K562 (cell line): Measurements from ENCODE around the gene TEX14. TPM values are rescaled to one million over a fixed set of nuclear protein-coding genes. Genes with fewer than 3 reads are reported as not detected.

Source experiments
- AFF4 ChIP-seq: sonication (generic); formaldehyde crosslinking; IDR thresholded peaks from 2 replicates; pipeline ENCODE4 v1.8.0; 2023; ENCODE audit warnings: mild to moderate bottlenecking, missing genetic modification reagents
- CBX5 ChIP-seq: IDR thresholded peaks from 2 replicates; pipeline ENCODE4 v1.6.1; 2014; ENCODE audit warnings: low read depth, borderline replicate concordance
- ETS2 ChIP-seq: IDR thresholded peaks from 2 replicates; pipeline ENCODE4 v1.6.1; 2016; ENCODE audit warnings: borderline replicate concordance, missing genetic modification characterization, mild to moderate bottlenecking, moderate library complexity, missing compliant biosample characterization; ENCODE audit not compliant: poor library complexity, severe bottlenecking
- GABPB2 ChIP-seq: fragments of 250-450 bp; sonication (Bioruptor Pico); conservative IDR thresholded peaks from 2 replicates; pipeline ENCODE4 v1.5.1; 2021; ENCODE audit warnings: mild to moderate bottlenecking
- KAT7 ChIP-seq: sonication (generic); formaldehyde crosslinking; IDR thresholded peaks from 2 replicates; pipeline ENCODE4 v1.8.0; 2022; ENCODE audit warnings: missing genetic modification reagents, mild to moderate bottlenecking, borderline replicate concordance
- MEF2D ChIP-seq: conservative IDR thresholded peaks from 2 replicates; pipeline ENCODE4 v1.6.1; 2016; ENCODE audit warnings: low read depth, missing genetic modification characterization, missing compliant biosample characterization
- MLLT1 ChIP-seq, 2 experiments: fragments of 450-650 bp; IDR thresholded peaks; 2 replicates each; pipeline ENCODE4 v1.6.1; 2016
- NCOA2 ChIP-seq, 2 experiments: fragments of 450-650 bp; IDR thresholded peaks; 2 replicates each; pipeline ENCODE4 v1.6.1; 2018; ENCODE audit warnings: mild to moderate bottlenecking in 2 of 2, moderate library complexity in 1 of 2; ENCODE audit not compliant: partially characterized antibody in 2 of 2
- NEUROD1 ChIP-seq: fragments of 150-350 bp; IDR thresholded peaks from 2 replicates; pipeline ENCODE4 v1.6.1; 2014; ENCODE audit warnings: borderline replicate concordance, low read length, low read depth; ENCODE audit not compliant: partially characterized antibody
- NFATC3 ChIP-seq: fragments of 450-650 bp; IDR thresholded peaks from 2 replicates; pipeline ENCODE4 v1.6.1; 2017; ENCODE audit warnings: mild to moderate bottlenecking
- NR1H2 ChIP-seq: sonication (generic); formaldehyde crosslinking; IDR thresholded peaks from 2 replicates; pipeline ENCODE4 v1.4.0; 2020; ENCODE audit warnings: mild to moderate bottlenecking, missing genetic modification reagents
- PHF20 ChIP-seq: fragments of 450-650 bp; IDR thresholded peaks from 2 replicates; pipeline ENCODE4 v1.6.1; 2018; ENCODE audit not compliant: partially characterized antibody
- POLR2A ChIP-seq: fragments of 450-650 bp; conservative IDR thresholded peaks from 2 replicates; pipeline ENCODE4 v1.6.1; 2016
- PPARD ChIP-seq: fragments of 250-450 bp; sonication (Bioruptor Pico); IDR thresholded peaks from 2 replicates; pipeline ENCODE4 v1.8.0; 2022; ENCODE audit warnings: inconsistent platforms, mild to moderate bottlenecking, moderate library complexity
- PURB ChIP-seq: sonication (generic); formaldehyde crosslinking; IDR thresholded peaks from 2 replicates; pipeline ENCODE4 v1.9.0; 2021; ENCODE audit warnings: low read depth, mild to moderate bottlenecking, missing genetic modification reagents
- RHOXF2B ChIP-seq: fragments of 250-450 bp; sonication (Bioruptor Pico); conservative IDR thresholded peaks from 2 replicates; pipeline ENCODE4 v1.5.1; 2021
- SLC30A9 ChIP-seq: fragments of 250-450 bp; sonication (Bioruptor Pico); IDR thresholded peaks from 2 replicates; pipeline ENCODE4 v1.8.0; 2022; ENCODE audit warnings: mild to moderate bottlenecking, moderate library complexity
- TCFL5 ChIP-seq: fragments of 250-450 bp; sonication (Bioruptor Pico); conservative IDR thresholded peaks from 2 replicates; pipeline ENCODE4 v1.6.1; 2021; ENCODE audit warnings: mild to moderate bottlenecking, moderate library complexity, matching md5 sums
- ZNF121 ChIP-seq: sonication (generic); formaldehyde crosslinking; conservative IDR thresholded peaks from 2 replicates; pipeline ENCODE4 v1.8.0; 2022; ENCODE audit warnings: missing genetic modification reagents
- ZNF184 ChIP-seq: sonication (generic); formaldehyde crosslinking; IDR thresholded peaks from 2 replicates; pipeline ENCODE4 v1.5.0; 2020; ENCODE audit warnings: missing genetic modification reagents
- ZNF583 ChIP-seq: fragments of 250-450 bp; sonication (Bioruptor Pico); IDR thresholded peaks from 2 replicates; pipeline ENCODE4 v1.4.0; 2020
- ZNF584 ChIP-seq: fragments of 200-800 bp; sonication (Bioruptor generic); IDR thresholded peaks from 2 replicates; pipeline ENCODE4 v1.6.1; 2016; ENCODE audit warnings: low read depth, mild to moderate bottlenecking, missing genetic modification characterization, missing compliant biosample characterization
- ZNF696 ChIP-seq: fragments of 250-450 bp; sonication (Bioruptor Pico); conservative IDR thresholded peaks from 2 replicates; pipeline ENCODE4 v1.4.0; 2020; ENCODE audit warnings: mild to moderate bottlenecking, moderate library complexity
- ZNF77 ChIP-seq: fragments of 250-450 bp; sonication (Bioruptor Pico); IDR thresholded peaks from 2 replicates; pipeline ENCODE4 v1.5.0; 2020
- ZSCAN32 ChIP-seq: fragments of 450-650 bp; formaldehyde crosslinking; IDR thresholded peaks from 2 replicates; pipeline ENCODE4 v1.4.0; 2020; ENCODE audit warnings: mild to moderate bottlenecking, moderate library complexity
- polyA plus RNA-seq, 8 experiments: library from polyadenylated mRNA; depleted of rRNA in 4 of 8; stranded (reverse) in 5 of 8; unstranded in 3 of 8; fragments of >200 nt; fragmentation: Nextera tagmentation in 2 of 8; fragmentation: Illumina TruSeq in 1 of 8; extraction: Ambion mirVana in 2 of 8; extraction: Trizol in 1 of 8; gene quantifications; 2 replicates each; pipeline versions ENCODE4 v1.2.1 to v1.2.3, GENCODE V29; 2011 to 2014; ENCODE audit warnings: inconsistent platforms in 1 of 8, missing spikeins in 1 of 8
- total RNA-seq, 7 experiments: library from RNA; depleted of rRNA in 6 of 7; stranded (reverse); fragments of >200 nt in 6 of 7; fragmentation: Illumina TruSeq in 2 of 7; extraction: Trizol in 2 of 7; gene quantifications; 2 replicates each; pipeline versions ENCODE4 v1.2.1 to v1.2.3, GENCODE V29; 2011 to 2021; ENCODE audit warnings: low replicate concordance in 1 of 7

TEX14 gene
- total and polyA plus RNA-seq, 9 of the 15 experiments (the other 6 are each of a cell fraction or from before 2014, with no cell fraction given), result 0.05 to 0.12 (median 0.09) TPM; not detected in 1

- TF ChIP-seq POLR2A, result peak; percentile 100
- TF ChIP-seq RHOXF2B, result peak; percentile 99
- peak; percentile 93 for TF ChIP-seq TCFL5 (CRISPR knock-in tag)
- TF ChIP-seq SLC30A9 (CRISPR knock-in tag), result peak; percentile 77; the same call in 1 of the 2 replicates
- peak; percentile 90 for TF ChIP-seq NEUROD1
- TF ChIP-seq ZNF184 (CRISPR knock-in tag), result no peak
- TF ChIP-seq PPARD (CRISPR knock-in tag), result peak; percentile 55; the same call in 1 of the 2 replicates
- peak; percentile 93 for TF ChIP-seq ZNF583 (CRISPR knock-in tag)
- no peak for TF ChIP-seq PURB (CRISPR knock-in tag)
- TF ChIP-seq NCOA2 (IDR thresholded peaks at IDR 0.05; ENCODE audit: partially characterized antibody in 2 of 2), result peak in 1 of 2 experiments; percentile 51
- peak; percentile 99 for TF ChIP-seq ZNF696 (CRISPR knock-in tag)
- 0 out of 2 replicates have a peak, but pooled peaks have one; percentile 48 for TF ChIP-seq NR1H2 (CRISPR knock-in tag)
- peak; percentile 99 for TF ChIP-seq GABPB2 (CRISPR knock-in tag)
- TF ChIP-seq ZNF584 (CRISPR knock-in tag), result no peak
- TF ChIP-seq NFATC3, result no peak; the same call in 1 of the 2 replicates
- TF ChIP-seq ZNF121 (CRISPR knock-in tag), result no peak
- TF ChIP-seq MEF2D (tag), result peak; percentile 73
- TF ChIP-seq MLLT1 (IDR thresholded peaks at IDR 0.05), result peak; percentile 98
- TF ChIP-seq ZSCAN32 (CRISPR knock-in tag), result peak; percentile 99
- no peak for TF ChIP-seq ETS2 (tag)
- peak; percentile 100 for TF ChIP-seq AFF4 (CRISPR knock-in tag)
- peak; percentile 97; the same call in 1 of the 2 replicates for TF ChIP-seq KAT7 (CRISPR knock-in tag)
- TF ChIP-seq PHF20, result peak; percentile 78
- peak; percentile 99 for TF ChIP-seq ZNF77
- no peak; the same call in 1 of the 2 replicates for TF ChIP-seq CBX5
Measured at GRCh38 chr17:58658804-58659713, 32.8 kb downstream of the TEX14 start (continued).
